Esophagus muscularis mucosa (tissue), 3 donors: ENCODE data around the gene KCNJ5.

Experiments used
- CTCF ChIP-seq, 3 experiments: fragments of 200-600 bp in 2 of 3; fragments of 450-650 bp in 1 of 3; sonication (generic) in 2 of 3; IDR thresholded peaks; one replicate each; pipeline ENCODE4 v1.5.1; 2017 to 2019; ENCODE audit warnings: antibody characterized with exemption in 3 of 3, mild to moderate bottlenecking in 2 of 3, moderate library complexity in 1 of 3
- POLR2A ChIP-seq: fragments of 450-650 bp; IDR thresholded peaks from one replicate; pipeline ENCODE4 v1.6.1; 2017; ENCODE audit warnings: antibody characterized with exemption, moderate library complexity, mild to moderate bottlenecking, low read depth
- POLR2AphosphoS5 ChIP-seq, 2 donors: sonication (generic); formaldehyde crosslinking; IDR thresholded peaks; one replicate each; pipeline ENCODE4 v1.6.1; 2017; ENCODE audit warnings: antibody characterized with exemption in 2 of 2

GRCh38 chr11:128881221-128881620, 9.9 kb upstream of the KCNJ5 start:
- TF ChIP-seq CTCF (IDR thresholded peaks at IDR 0.05) (no peak), POLR2AphosphoS5 (IDR thresholded peaks at IDR 0.05) (no peak), POLR2A (no peak)
